Astrocyte (in vitro differentiated cells and primary cell): ENCODE data around the gene KRT84. TPM values are rescaled to one million over a fixed set of nuclear protein-coding genes. Genes with fewer than 3 reads are reported as not detected.
A peak's percentile ranks its signal among the peaks of the same experiment; 100 is the strongest.

Experiments used
- DNase-seq: peaks from one replicate; pipeline ENCODE4 v3.0.0-alpha.2; 2010; ENCODE audit warnings: low read depth
- FAIRE-seq: peaks from 2 replicates; lab custom pipeline; 2011; peaks lifted over from hg19 to GRCh38; lab: Jason Lieb, UNC
- H2AFZ ChIP-seq: 2 replicates; pipeline ENCODE4 v1.6.0; 2012; ENCODE audit warnings: low read depth, low read length, inconsistent platforms
- H3K27ac ChIP-seq: 2 replicates; pipeline ENCODE4 v1.5.1; 2011; ENCODE audit warnings: low read depth, low read length, inconsistent platforms
- H3K27me3 ChIP-seq: 2 replicates; pipeline ENCODE4 v1.6.0; 2011; ENCODE audit warnings: low read length, inconsistent platforms; ENCODE audit not compliant: insufficient read depth
- H3K36me3 ChIP-seq: 2 replicates; pipeline ENCODE4 v1.5.1; 2011; ENCODE audit warnings: low read length, inconsistent platforms; ENCODE audit not compliant: insufficient read depth
- H3K4me1 ChIP-seq: 2 replicates; pipeline ENCODE4 v1.5.1; 2011; ENCODE audit warnings: low read length, inconsistent platforms; ENCODE audit not compliant: insufficient read depth
- H3K4me2 ChIP-seq: 2 replicates; pipeline ENCODE4 v1.6.0; 2012; ENCODE audit warnings: low read length, inconsistent platforms
- H3K4me3 ChIP-seq: 2 replicates; pipeline ENCODE4 v1.5.1; 2011; ENCODE audit warnings: low read depth, mild to moderate bottlenecking, low read length, inconsistent platforms; ENCODE audit not compliant: insufficient read depth
- H3K79me2 ChIP-seq: 2 replicates; pipeline ENCODE4 v1.6.0; 2012; ENCODE audit warnings: mild to moderate bottlenecking, low read length, inconsistent platforms; ENCODE audit not compliant: insufficient read depth
- H3K9ac ChIP-seq: 2 replicates; pipeline ENCODE4 v1.6.0; 2012; ENCODE audit warnings: mild to moderate bottlenecking, low read length, inconsistent platforms
- H3K9me3 ChIP-seq: 2 replicates; pipeline ENCODE4 v1.5.1; 2012; ENCODE audit warnings: low read depth, mild to moderate bottlenecking, low read length, inconsistent platforms; ENCODE audit not compliant: insufficient read depth
- H4K20me1 ChIP-seq: 2 replicates; pipeline ENCODE4 v1.6.0; 2012; ENCODE audit warnings: low read length, inconsistent platforms; ENCODE audit not compliant: insufficient read depth
- H3K27ac Mint-ChIP-seq: one replicate; pipeline ENCODE4 v1.8.0; 2021; ENCODE audit warnings: mild to moderate bottlenecking, mixed read lengths; ENCODE audit not compliant: unreplicated experiment
- H3K27me3 Mint-ChIP-seq: one replicate; pipeline ENCODE4 v1.8.0; 2021; ENCODE audit warnings: low read depth, mixed read lengths; ENCODE audit not compliant: unreplicated experiment
- H3K36me3 Mint-ChIP-seq: one replicate; pipeline ENCODE4 v1.8.0; 2021; ENCODE audit warnings: low read depth, mixed read lengths; ENCODE audit not compliant: unreplicated experiment
- H3K4me1 Mint-ChIP-seq: one replicate; pipeline ENCODE4 v1.8.0; 2021; ENCODE audit warnings: low read depth, mixed read lengths; ENCODE audit not compliant: unreplicated experiment
- H3K4me3 Mint-ChIP-seq: one replicate; pipeline ENCODE4 v1.8.0; 2021; ENCODE audit warnings: mild to moderate bottlenecking, moderate library complexity, mixed read lengths; ENCODE audit not compliant: unreplicated experiment
- H3K9me3 Mint-ChIP-seq: one replicate; pipeline ENCODE4 v1.8.0; 2021; ENCODE audit warnings: mild to moderate bottlenecking, mixed read lengths; ENCODE audit not compliant: unreplicated experiment
- EZH2 ChIP-seq: IDR thresholded peaks from 2 replicates; pipeline ENCODE4 v1.6.1; 2012; ENCODE audit warnings: mild to moderate bottlenecking, low read length, inconsistent platforms; ENCODE audit not compliant: insufficient read depth
- total RNA-seq: library from RNA; stranded (reverse); gene quantifications from 2 replicates; pipeline ENCODE4 v1.2.1, GENCODE V29; 2021
- TF ChIP-seq, protein P1 (sequence below): IDR thresholded peaks from 2 replicates; pipeline ENCODE4 v1.5.1; 2011; ENCODE audit warnings: low read depth, mild to moderate bottlenecking, inconsistent platforms, low read length, moderate library complexity; ENCODE audit not compliant: insufficient read depth

The KRT84 gene
- total RNA-seq, 1 donor from 2014 or later = not detected

DNA sequence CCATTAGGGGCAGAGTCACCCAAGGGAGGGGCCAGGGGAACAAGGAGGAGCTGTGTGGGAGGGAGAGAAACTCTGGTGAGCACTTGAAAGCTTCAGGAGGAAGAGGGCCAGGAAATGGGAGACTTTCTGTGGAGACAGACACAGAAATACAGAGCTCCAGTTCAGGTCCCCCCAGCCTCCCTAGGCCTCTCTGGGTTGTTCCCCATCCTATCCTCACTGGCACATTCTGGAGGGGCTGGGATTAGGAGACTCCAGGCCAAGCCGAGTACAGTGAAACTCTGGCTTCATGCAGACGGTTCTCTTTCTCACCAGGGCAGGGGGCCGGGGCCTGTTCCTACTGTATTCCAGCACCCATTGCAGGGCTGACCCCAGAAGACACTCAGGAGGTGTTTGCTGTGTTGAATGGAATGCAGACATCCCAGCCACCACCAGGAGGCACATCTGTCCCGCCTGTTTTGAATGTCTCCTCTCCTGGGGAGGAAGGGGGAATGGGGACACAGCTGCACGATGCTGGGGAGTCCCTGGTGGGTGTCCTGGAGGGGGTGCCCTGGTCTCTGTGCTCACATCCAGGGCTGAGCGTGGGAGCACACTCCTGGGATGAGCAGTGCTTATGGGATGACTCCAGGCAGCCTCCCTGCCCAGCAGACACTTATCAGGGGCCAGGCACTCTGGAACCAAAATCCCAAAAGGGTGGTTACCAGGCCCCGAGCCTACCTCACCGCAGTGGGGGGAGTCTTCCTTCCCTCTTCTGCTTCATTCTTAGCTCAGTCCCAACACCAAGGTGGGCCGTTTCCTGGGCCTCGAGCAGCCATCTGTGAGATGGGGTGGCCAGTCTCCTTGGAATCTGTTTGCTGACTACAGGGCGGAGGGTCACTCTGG, 5.5 kb upstream of the KRT84 start:
- no peaks in the 10 kb centered on the region for H3K9me3 ChIP-seq
- no peaks in the 10 kb centered on the region for H3K4me1 ChIP-seq
- H3K27ac Mint-ChIP-seq = no peak overlapping the region
- no peak overlapping the region for H3K4me3 Mint-ChIP-seq
- no peak overlapping the region for H3K4me2 ChIP-seq
- H3K36me3 ChIP-seq = no peaks in the 10 kb centered on the region
- no peak overlapping the region for H3K9ac ChIP-seq
- H4K20me1 ChIP-seq = no peaks in the 10 kb centered on the region
- H3K4me1 Mint-ChIP-seq = peaks cover 16% of the 10 kb centered on the region
- peaks cover 20% of the 10 kb centered on the region for H3K27me3 ChIP-seq
- TF ChIP-seq, protein P1, sequence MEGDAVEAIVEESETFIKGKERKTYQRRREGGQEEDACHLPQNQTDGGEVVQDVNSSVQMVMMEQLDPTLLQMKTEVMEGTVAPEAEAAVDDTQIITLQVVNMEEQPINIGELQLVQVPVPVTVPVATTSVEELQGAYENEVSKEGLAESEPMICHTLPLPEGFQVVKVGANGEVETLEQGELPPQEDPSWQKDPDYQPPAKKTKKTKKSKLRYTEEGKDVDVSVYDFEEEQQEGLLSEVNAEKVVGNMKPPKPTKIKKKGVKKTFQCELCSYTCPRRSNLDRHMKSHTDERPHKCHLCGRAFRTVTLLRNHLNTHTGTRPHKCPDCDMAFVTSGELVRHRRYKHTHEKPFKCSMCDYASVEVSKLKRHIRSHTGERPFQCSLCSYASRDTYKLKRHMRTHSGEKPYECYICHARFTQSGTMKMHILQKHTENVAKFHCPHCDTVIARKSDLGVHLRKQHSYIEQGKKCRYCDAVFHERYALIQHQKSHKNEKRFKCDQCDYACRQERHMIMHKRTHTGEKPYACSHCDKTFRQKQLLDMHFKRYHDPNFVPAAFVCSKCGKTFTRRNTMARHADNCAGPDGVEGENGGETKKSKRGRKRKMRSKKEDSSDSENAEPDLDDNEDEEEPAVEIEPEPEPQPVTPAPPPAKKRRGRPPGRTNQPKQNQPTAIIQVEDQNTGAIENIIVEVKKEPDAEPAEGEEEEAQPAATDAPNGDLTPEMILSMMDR = peak; percentile 59
- no peak for TF ChIP-seq EZH2
- no peak for DNase-seq
- H2AFZ ChIP-seq = peak overlapping the region; percentile 0
- no peak overlapping the region for H3K4me3 ChIP-seq
- H3K79me2 ChIP-seq = no peaks in the 10 kb centered on the region
- H3K27me3 Mint-ChIP-seq = peaks cover 34% of the 10 kb centered on the region
- FAIRE-seq = no peak
- no peaks in the 10 kb centered on the region for H3K36me3 Mint-ChIP-seq
- H3K27ac ChIP-seq = no peak overlapping the region
- no peaks in the 10 kb centered on the region for H3K9me3 Mint-ChIP-seq

DNA sequence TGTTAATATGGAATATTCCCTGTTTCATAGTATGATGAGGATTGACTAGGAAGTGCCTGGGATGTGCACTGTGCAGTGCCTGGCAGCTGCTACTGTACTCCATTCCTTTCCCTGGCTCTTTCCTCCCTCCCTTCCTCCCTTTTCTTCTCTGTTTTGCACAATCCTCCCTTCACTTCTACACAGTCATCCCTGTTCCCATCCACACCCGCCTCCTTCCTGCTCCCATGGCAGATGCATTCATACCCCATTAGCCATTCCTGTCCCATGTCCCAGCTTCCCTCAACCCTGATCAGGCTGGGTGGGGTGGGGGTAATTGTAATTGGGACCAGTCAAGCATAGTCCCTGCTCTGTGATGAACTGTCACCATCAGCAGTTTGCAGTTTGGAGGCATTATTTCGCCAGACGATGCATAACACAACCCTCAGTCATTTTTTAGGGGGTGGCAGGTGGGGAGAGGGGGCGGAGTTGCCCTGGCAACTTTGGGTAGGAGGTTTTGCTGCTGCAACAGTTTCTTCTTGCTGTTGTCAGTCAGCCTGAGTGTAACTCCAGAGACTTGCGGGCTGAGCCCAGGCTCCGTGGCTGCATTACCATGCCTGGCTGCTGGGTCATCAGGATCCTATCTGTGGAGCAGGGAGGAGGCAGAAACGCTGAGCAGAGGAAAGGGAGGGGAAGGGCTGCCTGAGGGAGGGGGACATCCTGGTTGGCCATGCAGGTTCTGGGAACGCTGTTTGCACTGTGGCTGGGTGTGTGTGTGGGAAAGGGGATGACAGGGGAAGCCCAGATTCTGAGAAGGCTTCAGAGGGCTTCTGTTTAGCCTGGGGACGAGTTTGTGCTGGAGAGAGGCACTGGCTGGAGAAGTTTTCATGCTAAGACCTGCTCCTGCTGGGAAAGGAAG, 4.1 kb upstream of the KRT84 start:
- H3K79me2 ChIP-seq = no peaks in the 10 kb centered on the region
- no peaks in the 10 kb centered on the region for H3K36me3 Mint-ChIP-seq
- no peak overlapping the region for H3K9ac ChIP-seq
- H3K4me2 ChIP-seq = no peak overlapping the region
- no peaks in the 10 kb centered on the region for H3K9me3 Mint-ChIP-seq
- TF ChIP-seq EZH2 = no peak
- TF ChIP-seq, protein P1 = no peak
- no peak overlapping the region for H3K4me3 ChIP-seq
- H3K4me3 Mint-ChIP-seq = no peak overlapping the region
- H4K20me1 ChIP-seq = no peaks in the 10 kb centered on the region
- peaks cover 16% of the 10 kb centered on the region for H3K27me3 ChIP-seq
- no peaks in the 10 kb centered on the region for H3K9me3 ChIP-seq
- no peaks in the 10 kb centered on the region for H3K36me3 ChIP-seq
- no peak for FAIRE-seq
- peak; percentile 49 for DNase-seq
- H3K27ac ChIP-seq = no peak overlapping the region
- no peak overlapping the region for H2AFZ ChIP-seq
- H3K4me1 ChIP-seq = no peaks in the 10 kb centered on the region
- peaks cover 16% of the 10 kb centered on the region for H3K4me1 Mint-ChIP-seq
- no peak overlapping the region for H3K27ac Mint-ChIP-seq
- peaks cover 25% of the 10 kb centered on the region for H3K27me3 Mint-ChIP-seq
